Body of pancreas (tissue), 4 donors: Measurements from ENCODE around the gene SPRY4.

Source experiments
- POLR2A ChIP-seq, 3 donors: fragments of 450-650 bp; IDR thresholded peaks; one replicate each; pipeline ENCODE4 v1.6.1; 2016; ENCODE audit warnings: antibody characterized with exemption in 3 of 3, mild to moderate bottlenecking in 2 of 3
- TF ChIP-seq, protein P1 (sequence below), 7 experiments: fragments of 450-650 bp in 4 of 7; fragments of 200-600 bp in 3 of 7; sonication (generic) in 3 of 7; IDR thresholded peaks; one replicate each; pipeline ENCODE4 v1.5.1; 2016 to 2019; ENCODE audit warnings: antibody characterized with exemption in 7 of 7

DNA sequence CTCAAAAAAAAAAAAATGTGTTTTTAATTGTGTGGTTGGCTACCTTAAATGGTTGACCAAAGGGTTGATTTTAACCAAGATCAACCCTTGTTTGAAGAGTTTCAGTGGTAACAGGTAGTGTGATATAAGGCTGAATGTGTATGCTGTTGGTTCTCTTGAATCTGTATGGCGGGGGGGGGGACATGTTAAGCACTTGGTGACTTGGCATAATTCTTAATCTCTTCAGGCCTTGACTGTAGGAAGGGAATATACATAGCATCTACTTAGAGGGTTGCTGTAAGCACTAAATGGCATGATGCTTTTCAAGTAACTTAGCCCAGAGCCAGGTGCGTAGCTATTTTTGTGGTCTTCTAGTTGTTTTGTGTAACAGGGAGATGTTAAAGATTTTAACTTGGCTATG, 5.6 kb upstream of the SPRY4 start:
- TF ChIP-seq, protein P1, sequence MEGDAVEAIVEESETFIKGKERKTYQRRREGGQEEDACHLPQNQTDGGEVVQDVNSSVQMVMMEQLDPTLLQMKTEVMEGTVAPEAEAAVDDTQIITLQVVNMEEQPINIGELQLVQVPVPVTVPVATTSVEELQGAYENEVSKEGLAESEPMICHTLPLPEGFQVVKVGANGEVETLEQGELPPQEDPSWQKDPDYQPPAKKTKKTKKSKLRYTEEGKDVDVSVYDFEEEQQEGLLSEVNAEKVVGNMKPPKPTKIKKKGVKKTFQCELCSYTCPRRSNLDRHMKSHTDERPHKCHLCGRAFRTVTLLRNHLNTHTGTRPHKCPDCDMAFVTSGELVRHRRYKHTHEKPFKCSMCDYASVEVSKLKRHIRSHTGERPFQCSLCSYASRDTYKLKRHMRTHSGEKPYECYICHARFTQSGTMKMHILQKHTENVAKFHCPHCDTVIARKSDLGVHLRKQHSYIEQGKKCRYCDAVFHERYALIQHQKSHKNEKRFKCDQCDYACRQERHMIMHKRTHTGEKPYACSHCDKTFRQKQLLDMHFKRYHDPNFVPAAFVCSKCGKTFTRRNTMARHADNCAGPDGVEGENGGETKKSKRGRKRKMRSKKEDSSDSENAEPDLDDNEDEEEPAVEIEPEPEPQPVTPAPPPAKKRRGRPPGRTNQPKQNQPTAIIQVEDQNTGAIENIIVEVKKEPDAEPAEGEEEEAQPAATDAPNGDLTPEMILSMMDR (IDR thresholded peaks at IDR 0.05) = no peak
- no peak for TF ChIP-seq POLR2A (IDR thresholded peaks at IDR 0.05)
